KBM-7 (cell line): ENCODE results near the gene WFDC1.

Source experiments
- DNase-seq: peaks from one replicate; pipeline ENCODE4 v3.0.0-alpha.2; 2015
- in situ Hi-C: fragments of 300-500 bp; cut with MboI; formaldehyde crosslinking; loops from 2 replicates; pipeline ENCODE4 v1.14.3; 2020; ENCODE audit warnings: low sequenced_read_pairs, low pct_unique_long_range_greater_than_20kb, mixed read lengths

The WFDC1 gene

DNA sequence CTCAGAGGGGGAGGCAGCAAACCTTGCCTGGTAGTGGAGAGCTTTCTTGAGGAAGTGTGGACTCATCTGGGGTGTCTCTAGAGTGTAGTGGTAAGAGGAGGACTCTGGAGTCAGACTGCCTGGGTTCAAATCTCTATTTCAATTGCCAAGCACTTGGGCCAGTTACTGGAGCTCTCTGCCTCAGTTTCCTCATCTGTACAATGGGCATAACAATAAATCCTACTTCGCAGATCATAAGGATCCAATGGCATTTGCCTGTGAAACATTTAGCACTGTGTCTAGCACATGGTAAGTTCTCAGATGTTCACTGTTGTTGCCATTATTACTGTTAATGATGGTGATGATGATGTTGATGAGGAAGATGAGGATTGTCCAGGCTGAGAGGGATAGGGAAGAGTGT is 23.6 kb upstream of the WFDC1 start:
- no peak for DNase-seq
- in situ Hi-C loops: no loop called here

DNA sequence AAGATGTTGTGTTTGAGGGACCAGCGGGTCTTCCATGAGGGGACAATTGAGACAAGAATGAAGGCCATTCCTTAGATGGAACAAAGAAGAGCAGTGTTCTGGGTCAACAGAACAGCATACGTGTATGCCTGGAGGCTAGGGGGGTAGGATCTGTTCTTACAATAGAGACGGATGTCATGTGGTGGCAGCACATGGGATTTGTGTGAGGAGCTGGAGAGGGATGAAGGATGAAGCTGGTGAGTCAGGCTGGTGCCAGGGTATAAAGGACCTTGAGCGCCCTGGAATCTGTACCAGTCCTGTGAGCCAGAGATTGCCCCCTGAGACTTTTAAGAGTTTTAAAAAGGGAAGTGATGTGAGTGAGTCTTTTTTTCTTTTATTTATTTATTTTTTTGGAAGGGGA is 22.8 kb upstream of the WFDC1 start:
- in situ Hi-C loops: no loop called here

DNA sequence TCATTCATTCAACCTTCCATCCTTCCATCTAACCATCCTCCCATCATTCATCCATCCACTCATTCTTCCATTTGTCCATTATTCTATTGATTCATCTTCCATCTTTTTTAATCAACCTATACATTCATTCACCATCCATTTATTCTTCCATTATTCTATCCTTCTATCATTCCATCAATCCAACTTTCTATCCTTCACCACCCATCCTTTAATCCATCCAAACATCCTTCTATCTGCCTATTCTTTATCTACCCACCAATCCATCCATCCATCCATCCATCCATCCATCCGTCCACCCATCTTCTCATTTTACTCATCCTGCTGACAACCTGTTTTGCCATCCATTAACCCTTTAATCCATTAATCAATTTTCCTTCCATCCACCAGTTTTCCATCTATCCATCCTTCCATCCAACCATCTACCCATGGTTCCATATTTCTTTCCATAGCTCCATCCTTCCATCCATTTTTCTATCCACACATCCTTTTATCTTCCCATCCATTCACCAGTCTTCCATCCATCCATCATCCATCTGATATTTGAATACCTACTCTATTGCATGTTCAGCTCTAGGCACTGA is 21.8 kb upstream of the WFDC1 start:
- no peak for DNase-seq
- in situ Hi-C loops: no loop called here

More for the DNA sequence above, 22.8 kb upstream of the WFDC1 start:
- DNase-seq: no peak

DNA sequence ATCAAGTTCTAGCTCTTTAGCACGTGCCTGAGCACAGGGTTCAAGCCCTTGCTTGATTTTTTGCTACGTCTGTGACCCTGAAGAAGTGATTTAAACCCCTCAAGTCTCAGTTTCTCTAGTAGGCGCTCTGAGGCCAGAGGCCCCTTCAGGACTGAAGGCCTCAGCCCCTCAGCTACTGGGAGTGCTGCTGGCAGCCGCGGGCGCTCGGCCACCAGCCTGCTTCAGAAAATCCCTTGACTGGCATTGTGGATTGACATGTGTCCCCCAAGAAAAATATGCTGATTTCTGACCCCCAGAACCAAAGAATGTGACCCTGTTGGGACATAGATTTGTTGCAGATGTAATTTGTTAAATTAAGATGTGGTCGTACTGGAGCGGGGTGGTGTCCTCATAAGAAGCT is 20.2 kb upstream of the WFDC1 start:
- no peak for DNase-seq
- in situ Hi-C loops: no loop called here

DNA sequence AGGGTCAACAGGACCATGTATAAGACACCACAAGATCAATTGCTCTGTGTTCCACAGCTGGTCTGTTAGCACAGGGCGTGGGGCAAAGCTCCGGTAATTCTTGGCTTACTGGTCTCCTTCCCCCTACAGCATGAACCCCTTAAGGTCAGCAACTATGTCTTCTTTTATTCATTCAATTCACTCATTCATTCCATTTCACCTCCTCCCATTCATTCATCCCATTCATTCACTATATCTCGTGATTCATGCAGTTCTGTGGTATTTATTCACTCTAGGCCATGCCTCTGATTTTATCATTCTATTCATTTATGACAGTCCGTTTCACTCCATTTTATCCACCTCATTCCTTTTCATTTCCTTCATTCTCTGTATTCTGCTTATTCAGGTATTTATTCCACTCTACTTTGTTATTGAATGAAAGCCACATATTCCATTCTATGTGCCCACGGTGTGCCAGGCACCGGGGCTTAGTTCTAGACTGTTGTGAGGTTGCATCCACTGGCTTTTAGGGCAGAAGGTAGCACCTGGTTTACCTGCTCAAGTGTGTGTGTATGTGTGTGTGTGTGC is 19.0 kb upstream of the WFDC1 start:
- no peak for DNase-seq
- in situ Hi-C loops: no loop called here

DNA sequence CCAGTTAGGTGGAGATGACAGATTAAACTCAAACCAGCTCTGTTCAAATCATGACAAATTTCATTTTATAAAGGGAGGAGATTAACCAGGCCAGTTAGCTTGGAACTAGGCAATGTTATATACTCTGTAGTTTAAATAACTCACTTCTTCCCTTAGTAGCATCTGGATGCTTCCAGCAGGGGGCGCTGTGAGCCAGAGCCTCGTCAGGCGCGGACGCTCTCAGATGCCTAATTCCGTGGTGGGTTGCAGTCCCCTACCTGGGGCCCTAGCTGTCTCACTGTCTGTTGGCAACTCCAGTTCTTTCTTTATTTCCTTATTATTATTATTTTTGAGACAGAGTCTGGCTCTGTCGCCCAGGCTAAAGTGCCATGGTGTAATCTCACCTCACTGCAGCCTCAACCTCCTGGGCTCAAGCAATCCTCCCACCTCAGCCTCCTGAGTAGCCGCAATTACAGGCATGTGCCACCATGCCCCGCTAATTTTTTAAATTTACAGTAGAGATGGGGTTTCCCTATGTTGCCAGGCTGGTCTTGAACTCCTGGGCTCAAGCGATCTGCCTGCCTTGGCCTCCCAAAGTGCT is 17.3 kb upstream of the WFDC1 start:
- DNase-seq: peak; percentile 59

DNA sequence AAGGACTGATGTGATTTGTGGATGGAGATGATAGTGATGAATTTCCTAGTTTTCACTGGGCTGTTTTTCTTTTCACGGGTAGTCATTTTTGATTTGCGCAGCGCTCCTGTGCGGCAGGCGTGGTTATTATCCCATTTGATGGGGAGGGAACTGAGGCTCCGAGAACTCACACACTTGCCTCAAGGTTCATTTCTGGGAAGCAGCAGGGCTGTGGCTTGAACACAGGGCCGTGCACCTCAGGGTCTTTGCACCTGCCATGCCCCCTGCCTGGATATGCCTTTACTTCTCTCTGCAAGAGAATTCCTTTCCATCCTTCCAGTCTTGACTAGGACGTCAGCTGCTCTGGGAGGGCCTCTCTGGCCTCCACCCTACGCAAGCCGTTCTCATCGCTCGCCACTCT is 16.3 kb upstream of the WFDC1 start:
- in situ Hi-C loops: no loop called here
- DNase-seq: no peak

More for the DNA sequence above, 17.3 kb upstream of the WFDC1 start:
- in situ Hi-C loops: no loop called here

DNA sequence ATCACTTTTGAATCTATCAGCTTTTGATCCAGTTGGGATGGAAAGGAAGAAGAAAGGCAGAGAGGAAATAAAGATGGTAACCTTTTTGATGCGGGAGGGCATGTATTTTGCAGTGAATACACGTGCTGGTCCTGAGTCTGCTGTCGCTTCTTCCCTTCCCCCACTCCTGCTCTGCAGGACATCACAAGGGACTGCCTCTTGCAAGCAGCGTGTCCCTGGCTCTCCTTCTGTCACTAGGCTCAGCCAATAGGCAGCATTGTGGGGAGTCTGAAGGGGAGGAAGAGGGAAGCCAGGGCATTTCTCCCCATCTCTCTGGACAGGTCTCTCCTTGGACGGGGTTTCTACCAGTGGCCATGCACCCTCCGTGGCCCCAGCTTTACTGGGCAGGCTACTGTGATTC is 15.7 kb upstream of the WFDC1 start:
- no peak for DNase-seq
- in situ Hi-C loops: no loop called here

DNA sequence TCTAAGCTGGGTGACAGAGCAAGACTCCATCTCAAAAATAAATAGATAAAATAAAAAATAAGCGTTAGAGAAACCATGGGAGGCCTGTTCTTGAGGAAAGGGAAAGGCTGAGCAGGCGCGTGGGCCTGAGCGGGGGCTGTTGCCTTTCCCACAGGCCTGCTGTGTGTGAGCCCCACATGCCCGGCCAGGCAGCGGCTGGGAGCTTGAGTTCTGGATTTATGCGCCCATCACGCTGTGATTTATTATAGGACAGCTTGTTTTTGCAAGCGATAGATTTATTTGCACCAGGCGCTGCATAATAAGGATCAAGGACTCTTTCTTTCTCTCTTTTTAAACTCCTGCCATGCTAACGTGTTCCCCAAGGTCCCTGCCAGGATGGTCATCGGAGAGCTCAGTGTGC is 14.8 kb upstream of the WFDC1 start:
- no peak for DNase-seq
- in situ Hi-C loops: no loop called here

DNA sequence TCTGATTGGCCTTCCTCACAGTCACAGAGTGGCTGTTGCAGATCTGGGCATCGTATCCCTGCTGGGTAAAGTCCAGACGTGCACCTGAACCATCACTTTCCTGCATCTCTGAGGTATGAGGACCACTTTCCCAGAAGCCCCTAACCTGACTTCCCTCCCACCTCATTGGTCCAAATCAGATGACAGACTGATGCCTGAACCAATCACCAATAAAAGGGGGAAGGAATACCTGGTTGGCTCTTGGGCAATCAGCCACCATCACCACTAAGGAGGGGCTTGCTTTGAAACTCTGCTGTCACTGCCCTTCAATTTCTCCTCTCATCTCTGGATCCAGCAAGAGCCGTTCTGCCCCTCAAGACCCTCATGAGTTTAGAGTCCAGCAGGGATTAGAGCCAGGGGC is 13.6 kb upstream of the WFDC1 start:
- peak; percentile 18 for DNase-seq
- in situ Hi-C loops: no loop called here

DNA sequence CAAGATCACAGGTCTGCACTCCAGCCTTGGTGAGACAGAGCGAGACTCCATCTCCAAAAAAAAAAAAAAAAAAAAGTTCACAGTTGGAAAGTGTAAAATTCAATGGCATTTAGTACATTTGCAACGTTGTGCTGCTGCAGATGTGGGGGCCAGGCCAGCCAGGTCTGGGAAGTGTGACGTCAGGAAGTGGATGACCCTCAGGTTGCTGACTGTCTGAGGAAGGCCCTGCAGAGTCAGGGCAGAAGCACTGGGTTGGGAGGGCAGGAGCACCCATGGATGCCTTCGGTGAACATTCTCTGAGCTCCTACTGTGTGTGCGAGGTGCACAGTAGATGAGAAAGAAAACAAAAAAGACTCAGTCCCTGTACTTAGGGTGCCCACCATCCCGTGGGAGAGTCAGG is 12.1 kb upstream of the WFDC1 start:
- in situ Hi-C loops: no loop called here

DNA sequence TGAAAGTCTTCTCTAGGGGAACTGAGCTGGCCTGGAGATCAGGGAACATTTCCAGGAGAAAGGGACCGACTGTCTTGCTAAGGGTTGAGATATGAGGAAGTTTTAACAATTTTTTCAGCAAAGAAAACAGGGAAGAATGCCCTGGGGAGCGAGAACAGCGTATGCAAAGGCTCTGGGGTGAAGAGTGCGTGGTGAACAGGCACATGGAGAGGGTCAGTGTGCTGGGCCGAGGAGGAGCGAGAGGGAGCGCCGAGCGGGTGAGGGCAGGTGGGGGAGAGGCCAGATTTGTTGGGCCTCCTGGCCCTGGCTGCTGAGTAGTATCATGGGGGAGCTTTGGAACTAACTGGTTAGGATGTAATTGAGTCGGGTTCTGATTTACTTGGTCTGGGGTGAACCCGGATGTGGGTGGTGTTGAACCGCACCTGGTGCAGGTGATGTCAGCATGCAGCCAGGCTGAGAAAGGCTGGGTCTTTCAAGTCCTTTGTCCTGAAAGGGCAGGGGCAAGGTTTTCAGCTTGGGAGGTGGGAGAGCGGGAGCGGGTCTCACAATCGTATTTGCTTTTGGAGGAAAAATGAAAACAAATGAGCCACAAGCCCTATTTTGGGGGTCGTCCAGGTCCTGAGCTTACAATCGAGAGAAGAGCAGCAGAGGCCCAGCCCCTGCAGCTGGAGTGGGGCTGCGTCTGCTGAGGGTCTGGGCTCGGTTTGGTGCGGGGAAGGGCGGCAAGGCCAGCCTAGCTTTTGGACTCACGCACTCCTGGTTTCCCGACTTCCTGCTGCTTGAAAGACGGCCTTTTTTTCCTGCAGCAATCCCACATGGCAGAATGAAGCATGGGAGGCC is 11.1 kb upstream of the WFDC1 start:
- in situ Hi-C loops: no loop called here
- DNase-seq: no peak

More for the DNA sequence above, 12.1 kb upstream of the WFDC1 start:
- DNase-seq: no peak

DNA sequence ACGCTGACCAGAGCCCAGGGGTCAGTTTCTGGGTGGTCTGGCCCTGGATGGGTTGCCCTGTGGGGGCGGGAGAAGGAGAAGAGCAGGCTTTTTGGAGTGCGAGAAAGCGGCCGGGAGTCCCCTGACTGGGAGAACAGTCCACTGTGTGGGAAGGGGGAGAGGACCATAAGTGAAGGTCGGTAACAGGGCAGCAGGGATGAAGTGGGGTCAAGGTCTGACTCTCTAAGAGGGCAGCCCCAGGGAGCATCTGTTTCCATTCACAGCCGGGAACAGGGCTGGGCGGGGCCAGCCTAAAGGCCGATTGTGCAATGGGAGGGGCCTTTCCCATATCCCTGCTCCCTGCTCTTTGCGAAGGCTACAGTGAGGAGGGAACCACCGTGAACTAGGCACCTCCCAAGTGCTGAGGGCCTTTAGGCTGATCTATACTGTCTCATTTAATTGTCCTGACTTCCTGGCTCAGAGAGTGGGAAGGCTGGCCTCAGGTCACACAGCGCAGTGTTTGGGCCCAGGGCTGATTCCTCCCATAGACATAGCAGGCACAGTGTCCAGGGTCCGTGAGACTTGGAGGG is 10.4 kb upstream of the WFDC1 start:
- in situ Hi-C loops: no loop called here
- no peak for DNase-seq

DNA sequence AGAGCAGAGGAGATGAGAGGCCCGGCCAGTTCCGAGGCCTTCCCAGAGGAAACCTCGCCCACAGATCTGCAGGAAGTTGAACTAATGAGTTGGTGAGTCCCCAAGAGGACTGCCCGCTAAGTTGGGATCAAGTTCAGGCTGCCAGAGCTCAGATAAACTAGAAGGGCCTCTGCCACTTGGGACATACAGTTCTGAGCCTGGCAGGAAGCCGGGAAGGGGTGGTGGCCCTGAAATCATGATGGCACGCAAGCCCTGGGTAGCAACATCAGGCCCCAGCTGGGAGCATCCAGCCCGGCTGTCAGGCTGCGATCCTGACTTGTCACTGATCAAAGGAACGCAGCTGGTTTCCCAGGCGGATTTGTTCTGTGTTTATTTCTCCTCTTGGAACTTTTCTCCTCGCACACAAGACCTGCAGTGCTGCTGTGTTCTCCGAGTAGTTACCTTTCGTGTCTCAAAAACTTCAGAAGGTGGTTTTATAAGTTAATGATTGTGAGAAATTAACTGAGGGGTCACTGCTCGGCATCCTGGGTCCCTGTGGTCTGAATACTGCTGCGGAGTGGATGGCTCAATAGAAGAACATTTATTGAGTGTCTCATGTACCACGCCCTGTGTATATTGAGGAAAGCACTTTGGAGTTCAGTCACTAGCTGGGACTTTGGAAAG is 8.0 kb upstream of the WFDC1 start:
- in situ Hi-C loops: no loop called here
- no peak for DNase-seq

DNA sequence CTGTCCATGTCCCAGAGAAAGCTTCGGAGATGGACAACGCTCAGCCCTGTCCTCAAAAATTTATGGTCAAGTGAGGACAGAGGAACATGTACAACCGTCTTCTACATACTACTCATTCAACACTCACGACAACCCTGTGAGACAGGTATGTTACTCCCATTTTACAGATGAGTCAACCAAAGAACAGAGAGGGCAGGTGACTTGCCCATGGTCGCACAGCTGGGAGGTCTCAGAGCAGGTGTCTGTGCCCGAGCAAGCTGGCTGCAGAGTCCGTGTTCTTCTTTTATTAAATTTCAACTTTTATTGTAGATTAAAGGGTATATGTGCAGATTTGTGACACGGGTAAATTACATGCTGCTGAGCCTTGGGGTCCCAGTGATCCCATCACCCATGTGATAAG is 5.8 kb upstream of the WFDC1 start:
- in situ Hi-C loops: no loop called here
- DNase-seq: no peak

DNA sequence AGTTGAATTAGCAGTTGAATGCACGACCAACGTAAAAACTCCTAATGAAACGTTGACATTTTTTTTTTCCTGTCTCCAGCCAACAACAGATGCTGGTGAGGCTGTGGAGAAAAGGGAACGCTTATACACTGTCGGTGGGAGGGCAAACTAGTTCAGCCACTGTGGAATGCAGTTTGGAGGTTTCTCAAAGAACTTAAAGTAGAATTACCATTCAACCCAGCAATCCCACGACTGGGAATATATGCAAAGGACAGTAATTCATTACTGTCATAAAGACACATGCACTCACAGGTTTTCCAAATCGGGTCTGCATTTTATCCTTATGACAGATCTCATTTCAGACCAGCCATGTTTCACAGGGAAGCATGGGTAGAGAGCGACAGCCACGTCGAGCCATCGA is 3.5 kb upstream of the WFDC1 start:
- DNase-seq: no peak
- in situ Hi-C loops: no loop called here

DNA sequence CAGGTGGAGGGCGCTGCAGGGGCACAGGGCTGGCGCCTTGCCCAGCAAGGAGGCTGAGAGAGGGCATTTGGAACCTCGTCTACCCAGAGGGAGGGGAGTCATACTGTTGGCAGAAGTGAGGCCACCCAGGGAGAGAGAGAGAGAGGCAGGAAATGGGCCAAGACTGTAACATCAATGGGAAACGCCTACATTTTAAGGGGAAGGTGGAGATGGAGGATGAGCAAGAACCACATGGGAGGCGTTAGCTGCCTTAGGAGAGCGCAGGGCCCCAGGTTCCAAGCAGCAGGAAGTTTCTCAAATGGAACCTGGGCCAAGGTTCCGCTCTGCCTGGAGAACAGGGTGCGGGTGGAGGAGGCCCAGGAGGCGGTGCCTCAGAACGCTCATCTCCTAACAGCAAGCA is 2.7 kb upstream of the WFDC1 start:
- DNase-seq: no peak
- in situ Hi-C loops: no loop called here

DNA sequence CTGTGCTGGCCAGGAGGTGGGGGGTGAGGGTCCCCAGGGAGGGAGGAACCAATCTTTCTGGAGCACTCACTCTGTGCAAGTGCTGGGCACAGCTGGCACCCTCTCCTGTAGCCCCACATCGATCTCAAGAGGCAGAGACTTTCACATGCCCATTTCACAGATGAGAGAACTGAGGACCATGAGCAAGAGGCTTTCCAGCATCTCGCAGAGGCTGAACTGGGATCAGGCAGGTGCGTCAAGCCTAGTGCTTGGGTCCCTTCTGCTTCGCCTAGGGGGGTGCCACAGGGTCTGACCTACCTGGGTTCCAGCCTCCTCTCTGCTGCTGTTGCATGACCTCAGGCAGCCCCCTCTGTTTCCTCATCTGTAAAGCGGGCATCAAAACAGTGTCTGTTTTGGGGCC is 1.3 kb upstream of the WFDC1 start:
- in situ Hi-C loops: no loop called here
- no peak for DNase-seq

DNA sequence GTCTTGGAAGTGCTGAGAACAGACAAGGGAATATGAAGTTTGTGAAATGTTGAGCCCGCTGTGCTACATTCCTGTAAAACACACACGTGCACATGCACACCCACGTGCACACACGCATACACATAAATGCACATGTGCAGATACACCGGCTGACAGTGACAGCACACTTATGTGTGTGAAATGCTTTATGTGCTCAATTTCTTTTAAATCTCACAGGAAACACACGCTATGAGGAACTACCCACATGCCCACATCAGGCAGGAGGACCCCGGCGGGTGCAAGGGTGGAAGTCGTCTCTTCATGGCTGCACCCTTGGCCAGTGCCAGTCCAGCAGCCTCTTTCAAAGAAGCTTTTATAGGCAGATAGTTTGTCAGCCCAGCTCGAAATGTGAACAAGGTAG is 561 bp upstream of the WFDC1 start:
- in situ Hi-C loops: no loop called here
- peak; percentile 53 for DNase-seq
